Tibial nerve (tissue), 3 donors: ENCODE data around the gene CTNND2.

Experiments used
- POLR2A ChIP-seq, 2 donors: fragments of 450-650 bp; IDR thresholded peaks; one replicate each; pipeline ENCODE4 v1.6.1; 2017; ENCODE audit warnings: antibody characterized with exemption in 2 of 2, mild to moderate bottlenecking in 2 of 2, moderate library complexity in 2 of 2
- TF ChIP-seq, protein P1 (sequence below), 5 experiments: fragments of 200-600 bp in 3 of 5; fragments of 450-650 bp in 2 of 5; sonication (generic) in 3 of 5; IDR thresholded peaks; one replicate each; pipeline ENCODE4 v1.5.1; 2016 to 2019; ENCODE audit warnings: antibody characterized with exemption in 5 of 5, mild to moderate bottlenecking in 3 of 5, moderate library complexity in 2 of 5

DNA sequence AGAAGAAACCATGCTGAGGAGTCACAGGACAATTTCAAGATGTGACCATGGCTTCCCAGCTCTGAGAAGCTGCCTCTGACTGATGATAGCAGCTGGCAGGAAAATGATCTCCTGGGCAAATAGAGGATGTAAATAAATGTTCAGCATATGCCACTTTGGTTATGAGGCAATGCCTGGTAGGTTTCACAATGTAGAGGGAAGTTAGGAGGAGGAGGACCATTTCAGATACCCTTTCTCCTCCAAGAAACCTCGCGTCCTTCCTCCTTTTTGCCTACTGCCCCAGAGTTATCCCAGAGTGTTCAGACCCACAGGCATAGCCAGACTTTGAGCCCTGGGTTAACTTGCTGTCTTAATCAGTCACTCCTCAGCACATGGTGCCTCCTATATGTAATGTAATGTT lies 601.6 kb downstream of the CTNND2 start:
- TF ChIP-seq, protein P1, sequence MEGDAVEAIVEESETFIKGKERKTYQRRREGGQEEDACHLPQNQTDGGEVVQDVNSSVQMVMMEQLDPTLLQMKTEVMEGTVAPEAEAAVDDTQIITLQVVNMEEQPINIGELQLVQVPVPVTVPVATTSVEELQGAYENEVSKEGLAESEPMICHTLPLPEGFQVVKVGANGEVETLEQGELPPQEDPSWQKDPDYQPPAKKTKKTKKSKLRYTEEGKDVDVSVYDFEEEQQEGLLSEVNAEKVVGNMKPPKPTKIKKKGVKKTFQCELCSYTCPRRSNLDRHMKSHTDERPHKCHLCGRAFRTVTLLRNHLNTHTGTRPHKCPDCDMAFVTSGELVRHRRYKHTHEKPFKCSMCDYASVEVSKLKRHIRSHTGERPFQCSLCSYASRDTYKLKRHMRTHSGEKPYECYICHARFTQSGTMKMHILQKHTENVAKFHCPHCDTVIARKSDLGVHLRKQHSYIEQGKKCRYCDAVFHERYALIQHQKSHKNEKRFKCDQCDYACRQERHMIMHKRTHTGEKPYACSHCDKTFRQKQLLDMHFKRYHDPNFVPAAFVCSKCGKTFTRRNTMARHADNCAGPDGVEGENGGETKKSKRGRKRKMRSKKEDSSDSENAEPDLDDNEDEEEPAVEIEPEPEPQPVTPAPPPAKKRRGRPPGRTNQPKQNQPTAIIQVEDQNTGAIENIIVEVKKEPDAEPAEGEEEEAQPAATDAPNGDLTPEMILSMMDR (IDR thresholded peaks at IDR 0.05), result no peak
- no peak for TF ChIP-seq POLR2A (IDR thresholded peaks at IDR 0.05)
